ENCODE data around the gene PHLPP1.

The PHLPP1 gene

GRCh38 chr18:62878305-62878704 is 163.0 kb downstream of the PHLPP1 start:
- Histone ChIP-seq H3K4ac (ENCODE audit: low read depth in 1 of 2, low read length in 2 of 2) (no peak overlapping the region), H2BK12ac (ENCODE audit: low read length in 2 of 2) (no peak overlapping the region), H3K4me2 (ENCODE audit: low read length, poor library complexity, severe bottlenecking) (no peak overlapping the region), H2BK5ac (ENCODE audit: low read depth, low read length, poor library complexity, severe bottlenecking) (no peak overlapping the region), H4K8ac (ENCODE audit: low read length) (no peak overlapping the region), H3K27me3 (ENCODE audit: control insufficient read depth in 1 of 2, insufficient read depth in 1 of 2, low read length in 2 of 2) (no peaks in the 10 kb centered on the region), H3K9me3 (ENCODE audit: control insufficient read depth, low read length) (no peaks in the 10 kb centered on the region), H3K36me3 (ENCODE audit: control insufficient read depth in 1 of 2, insufficient read depth in 2 of 2, low read depth in 1 of 2, low read length in 2 of 2) (no peaks in the 10 kb centered on the region), H3K9ac (ENCODE audit: low read length) (no peak overlapping the region), H3K18ac (ENCODE audit: low read depth in 1 of 2, low read length in 2 of 2) (no peak overlapping the region), H2BK120ac (ENCODE audit: low read depth, low read length) (no peak overlapping the region), H3K4me1 (ENCODE audit: control insufficient read depth, insufficient read depth, low read depth, low read length) (peaks cover 7% of the 10 kb centered on the region), H3K14ac (ENCODE audit: low read length in 2 of 2) (no peak overlapping the region), H2BK15ac (ENCODE audit: low read depth, poor library complexity, severe bottlenecking) (no peak overlapping the region), H3K79me1 (replicated peaks; ENCODE audit: low read length, poor library complexity, severe bottlenecking) (peaks cover 5% of the 10 kb centered on the region), H3K27ac (ENCODE audit: low read length, poor library complexity, severe bottlenecking) (peak overlapping the region; percentile 4), H2AK5ac (ENCODE audit: low read length, severe bottlenecking) (no peak overlapping the region), H4K91ac (ENCODE audit: low read length) (no peak overlapping the region), H2AFZ (ENCODE audit: low read depth, low read length) (no peak overlapping the region), H3K4me3 (ENCODE audit: insufficient read depth in 1 of 2, low read depth in 1 of 2, low read length in 2 of 2) (no peak overlapping the region), H3K23ac (ENCODE audit: low read length in 2 of 2) (no peak overlapping the region)
- 92% methylated on average over 2 of the region's 3 CpGs for WGBS
- DNase-seq, result no peak

GRCh38 chr18:62880034-62880433 is 164.7 kb downstream of the PHLPP1 start:
- Histone ChIP-seq H3K18ac (ENCODE audit: low read depth in 1 of 2, low read length in 2 of 2) (no peak overlapping the region), H3K4me3 (ENCODE audit: insufficient read depth in 1 of 2, low read depth in 1 of 2, low read length in 2 of 2) (no peak overlapping the region), H2BK15ac (ENCODE audit: low read depth, poor library complexity, severe bottlenecking) (no peak overlapping the region), H2AFZ (ENCODE audit: low read depth, low read length) (no peak overlapping the region), H3K9ac (ENCODE audit: low read length) (no peak overlapping the region), H3K79me1 (replicated peaks; ENCODE audit: low read length, poor library complexity, severe bottlenecking) (peaks cover 3% of the 10 kb centered on the region), H2BK12ac (ENCODE audit: low read length in 2 of 2) (no peak overlapping the region), H2BK5ac (ENCODE audit: low read depth, low read length, poor library complexity, severe bottlenecking) (no peak overlapping the region), H3K23ac (ENCODE audit: low read length in 2 of 2) (no peak overlapping the region), H3K27ac (ENCODE audit: low read length, poor library complexity, severe bottlenecking) (no peak overlapping the region), H4K8ac (ENCODE audit: low read length) (no peak overlapping the region), H3K4ac (ENCODE audit: low read depth in 1 of 2, low read length in 2 of 2) (no peak overlapping the region), H2BK120ac (ENCODE audit: low read depth, low read length) (no peak overlapping the region), H2AK5ac (ENCODE audit: low read length, severe bottlenecking) (no peak overlapping the region), H3K14ac (ENCODE audit: low read length in 2 of 2) (no peak overlapping the region), H4K91ac (ENCODE audit: low read length) (no peak overlapping the region), H3K4me1 (ENCODE audit: control insufficient read depth, insufficient read depth, low read depth, low read length) (peaks cover 5% of the 10 kb centered on the region), H3K9me3 (ENCODE audit: control insufficient read depth, low read length) (no peaks in the 10 kb centered on the region), H3K27me3 (ENCODE audit: control insufficient read depth in 1 of 2, insufficient read depth in 1 of 2, low read length in 2 of 2) (no peaks in the 10 kb centered on the region), H3K4me2 (ENCODE audit: low read length, poor library complexity, severe bottlenecking) (no peak overlapping the region), H3K36me3 (ENCODE audit: control insufficient read depth in 1 of 2, insufficient read depth in 2 of 2, low read depth in 1 of 2, low read length in 2 of 2) (no peaks in the 10 kb centered on the region)
- DNase-seq, result no peak
- no CpG with 5 or more reads among the region's 1 CpG for WGBS

- no peaks in the 10 kb centered on the region for H3K36me3 ChIP-seq (ENCODE audit: control insufficient read depth in 1 of 2, insufficient read depth in 2 of 2, low read depth in 1 of 2, low read length in 2 of 2)
- H3K18ac ChIP-seq (ENCODE audit: low read depth in 1 of 2, low read length in 2 of 2), result no peak overlapping the region
- WGBS, result 90% methylated on average over 3 of the region's 4 CpGs
- no peak overlapping the region for H4K8ac ChIP-seq (ENCODE audit: low read length)
- H2BK120ac ChIP-seq (ENCODE audit: low read depth, low read length), result no peak overlapping the region
- no peak overlapping the region for H3K14ac ChIP-seq (ENCODE audit: low read length in 2 of 2)
- no peaks in the 10 kb centered on the region for H3K9me3 ChIP-seq (ENCODE audit: control insufficient read depth, low read length)
- peak overlapping the region; percentile 63 for H2BK5ac ChIP-seq (ENCODE audit: low read depth, low read length, poor library complexity, severe bottlenecking)
- peaks cover 3% of the 10 kb centered on the region for H3K79me1 ChIP-seq (replicated peaks; ENCODE audit: low read length, poor library complexity, severe bottlenecking)
- H3K4ac ChIP-seq (ENCODE audit: low read depth in 1 of 2, low read length in 2 of 2), result no peak overlapping the region
- no peak overlapping the region for H3K9ac ChIP-seq (ENCODE audit: low read length)
- H3K23ac ChIP-seq (ENCODE audit: low read length in 2 of 2), result no peak overlapping the region
- H3K4me3 ChIP-seq (ENCODE audit: insufficient read depth in 1 of 2, low read depth in 1 of 2, low read length in 2 of 2), result no peak overlapping the region
- no peak for DNase-seq
- no peak overlapping the region for H2BK15ac ChIP-seq (ENCODE audit: low read depth, poor library complexity, severe bottlenecking)
- H3K4me1 ChIP-seq (ENCODE audit: control insufficient read depth, insufficient read depth, low read depth, low read length), result peaks cover 4% of the 10 kb centered on the region
- H2AFZ ChIP-seq (ENCODE audit: low read depth, low read length), result no peak overlapping the region
- H4K91ac ChIP-seq (ENCODE audit: low read length), result no peak overlapping the region
- peak overlapping the region in 1 of 2 experiments; percentile 45 for H2BK12ac ChIP-seq (ENCODE audit: low read length in 2 of 2)
- H2AK5ac ChIP-seq (ENCODE audit: low read length, severe bottlenecking), result no peak overlapping the region
- no peak overlapping the region for H3K27ac ChIP-seq (ENCODE audit: low read length, poor library complexity, severe bottlenecking)
- no peak overlapping the region for H3K4me2 ChIP-seq (ENCODE audit: low read length, poor library complexity, severe bottlenecking)
- H3K27me3 ChIP-seq (ENCODE audit: control insufficient read depth in 1 of 2, insufficient read depth in 1 of 2, low read length in 2 of 2), result no peaks in the 10 kb centered on the region
These were observed 165.5 kb downstream of the PHLPP1 start for GRCh38 chr18:62880673-62881364.

GRCh38 chr18:62881509-62882016 is 166.2 kb downstream of the PHLPP1 start:
- peak; percentile 84 for DNase-seq
- Histone ChIP-seq H3K14ac (ENCODE audit: low read length in 2 of 2) (no peak overlapping the region), H2BK5ac (ENCODE audit: low read depth, low read length, poor library complexity, severe bottlenecking) (no peak overlapping the region), H3K9me3 (ENCODE audit: control insufficient read depth, low read length) (no peaks in the 10 kb centered on the region), H3K27ac (ENCODE audit: low read length, poor library complexity, severe bottlenecking) (peak overlapping the region; percentile 8), H3K27me3 (ENCODE audit: control insufficient read depth in 1 of 2, insufficient read depth in 1 of 2, low read length in 2 of 2) (no peaks in the 10 kb centered on the region), H3K4me1 (ENCODE audit: control insufficient read depth, insufficient read depth, low read depth, low read length) (peaks cover 4% of the 10 kb centered on the region), H2BK15ac (ENCODE audit: low read depth, poor library complexity, severe bottlenecking) (no peak overlapping the region), H3K4ac (ENCODE audit: low read depth in 1 of 2, low read length in 2 of 2) (no peak overlapping the region), H3K79me1 (replicated peaks; ENCODE audit: low read length, poor library complexity, severe bottlenecking) (peaks cover 5% of the 10 kb centered on the region), H3K4me3 (ENCODE audit: insufficient read depth in 1 of 2, low read depth in 1 of 2, low read length in 2 of 2) (peak overlapping the region in 1 of 2 experiments; percentile 59), H4K8ac (ENCODE audit: low read length) (no peak overlapping the region), H3K36me3 (ENCODE audit: control insufficient read depth in 1 of 2, insufficient read depth in 2 of 2, low read depth in 1 of 2, low read length in 2 of 2) (no peaks in the 10 kb centered on the region), H4K91ac (ENCODE audit: low read length) (peak overlapping the region; percentile 1), H3K4me2 (ENCODE audit: low read length, poor library complexity, severe bottlenecking) (no peak overlapping the region), H3K23ac (ENCODE audit: low read length in 2 of 2) (no peak overlapping the region), H3K18ac (ENCODE audit: low read depth in 1 of 2, low read length in 2 of 2) (peak overlapping the region in 1 of 2 experiments; percentile 62), H2BK12ac (ENCODE audit: low read length in 2 of 2) (no peak overlapping the region), H2AK5ac (ENCODE audit: low read length, severe bottlenecking) (no peak overlapping the region), H3K9ac (ENCODE audit: low read length) (peak overlapping the region; percentile 38), H2BK120ac (ENCODE audit: low read depth, low read length) (no peak overlapping the region), H2AFZ (ENCODE audit: low read depth, low read length) (no peak overlapping the region)
- 4% methylated on average over 3 of the region's 4 CpGs for WGBS
